Nephron progenitor cell (in vitro differentiated cells): Measurements from ENCODE around the gene UBE3C.

Experiments
- DNase-seq: peaks from one replicate; pipeline ENCODE4 v3.0.0; 2021
- H3K27ac Mint-ChIP-seq: 2 replicates; pipeline ENCODE4 v1.8.0; 2021; ENCODE audit warnings: mild to moderate bottlenecking, moderate library complexity, mixed read lengths
- H3K27me3 Mint-ChIP-seq: 2 replicates; pipeline ENCODE4 v1.8.0; 2021; ENCODE audit warnings: mild to moderate bottlenecking, low read depth, mixed read lengths; ENCODE audit not compliant: poor library complexity
- H3K36me3 Mint-ChIP-seq: 2 replicates; pipeline ENCODE4 v1.8.0; 2021; ENCODE audit warnings: low read depth, mixed read lengths
- H3K4me1 Mint-ChIP-seq: 2 replicates; pipeline ENCODE4 v1.8.0; 2021; ENCODE audit warnings: mixed read lengths
- H3K4me3 Mint-ChIP-seq: 2 replicates; pipeline ENCODE4 v1.8.0; 2021; ENCODE audit warnings: mild to moderate bottlenecking, moderate library complexity, mixed read lengths
- H3K9me3 Mint-ChIP-seq: 2 replicates; pipeline ENCODE4 v1.8.0; 2021; ENCODE audit warnings: mild to moderate bottlenecking, moderate library complexity, mixed read lengths
- CTCF ChIP-seq: fragments of 200-600 bp; sonication (generic); IDR thresholded peaks from 2 replicates; pipeline ENCODE4 v1.5.0; 2021; ENCODE audit warnings: antibody characterized with exemption

The UBE3C gene

GRCh38 chr7:157312941-157313340, 174.2 kb downstream of the UBE3C start:
- no peak for DNase-seq
- H3K27ac Mint-ChIP-seq, result no peak overlapping the region
- no peaks in the 10 kb centered on the region for H3K36me3 Mint-ChIP-seq

GRCh38 chr7:157313645-157314044, 174.9 kb downstream of the UBE3C start:
- H3K4me1 Mint-ChIP-seq, result peaks cover 12% of the 10 kb centered on the region
- TF ChIP-seq CTCF, result no peak
- DNase-seq, result no peak
- H3K36me3 Mint-ChIP-seq, result no peaks in the 10 kb centered on the region
- no peaks in the 10 kb centered on the region for H3K9me3 Mint-ChIP-seq
- H3K4me3 Mint-ChIP-seq, result no peak overlapping the region
- peaks cover 11% of the 10 kb centered on the region for H3K27me3 Mint-ChIP-seq
- H3K27ac Mint-ChIP-seq, result no peak overlapping the region

More at GRCh38 chr7:157312941-157313340, 174.2 kb downstream of the UBE3C start:
- Mint-ChIP-seq H3K4me1 (peaks cover 6% of the 10 kb centered on the region), H3K9me3 (no peaks in the 10 kb centered on the region), H3K4me3 (no peak overlapping the region), H3K27me3 (peaks cover 11% of the 10 kb centered on the region)
- no peak for TF ChIP-seq CTCF

DNA sequence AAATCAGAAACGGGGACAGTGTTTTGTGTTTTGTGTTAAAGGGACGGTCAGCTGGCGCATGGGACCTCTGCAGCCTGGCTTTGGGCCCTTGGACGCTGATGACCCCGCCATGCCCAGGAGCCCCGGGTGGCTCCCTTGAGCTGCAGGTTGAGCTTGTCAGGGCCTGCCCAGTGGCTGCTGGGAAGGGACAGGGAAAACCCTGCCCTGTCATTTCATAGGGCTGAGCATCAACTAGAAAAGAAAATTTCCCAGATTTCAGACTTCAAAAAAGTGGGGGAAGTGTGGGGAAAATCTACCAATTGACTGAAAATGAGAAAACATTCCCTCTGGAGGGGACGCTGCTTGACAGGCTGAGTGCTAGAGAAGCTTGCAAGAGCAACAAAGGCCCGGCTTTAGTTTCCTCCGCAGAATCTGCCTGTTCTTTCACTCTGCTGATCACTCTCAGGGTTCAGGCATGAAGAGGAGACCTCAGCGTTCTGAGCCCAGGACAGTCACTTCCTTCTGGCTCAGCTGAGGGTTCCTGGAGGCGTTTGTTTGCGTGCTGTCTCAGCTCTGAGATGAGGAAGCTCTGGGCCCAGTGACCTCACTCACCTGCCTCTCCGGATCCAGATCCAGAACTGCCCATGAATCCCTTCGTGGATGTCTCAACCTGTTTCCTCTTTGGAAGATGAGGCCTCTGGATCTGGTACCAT, 179.4 kb downstream of the UBE3C start:
- Mint-ChIP-seq H3K9me3 (no peaks in the 10 kb centered on the region), H3K4me3 (no peak overlapping the region), H3K36me3 (no peaks in the 10 kb centered on the region), H3K27me3 (peaks cover 5% of the 10 kb centered on the region), H3K27ac (peak overlapping the region; percentile 88), H3K4me1 (peaks cover 10% of the 10 kb centered on the region)
- no peak for TF ChIP-seq CTCF
- DNase-seq, result no peak
